DND-41 (cell line): Measurements from ENCODE around the gene PTPRN2.

Experiments used
- ATAC-seq: fragments of 200-7000 bp; cut with Tn5 transposase; 3 replicates; pipeline ENCODE4 v1.9.1; 2021; ENCODE audit warnings: low read depth; ENCODE audit not compliant: insufficient read depth
- DNase-seq: peaks from one replicate; pipeline ENCODE4 v3.0.0-alpha.2; 2020
- H2AFZ ChIP-seq: 2 replicates; pipeline ENCODE4 v1.6.0; 2012; ENCODE audit warnings: low read depth, low read length
- H3K27ac ChIP-seq: 2 replicates; pipeline ENCODE4 v1.5.1; 2012; ENCODE audit warnings: low read length, inconsistent platforms
- H3K27me3 ChIP-seq: fragments of 200-600 bp; sonication (generic); 2 replicates; pipeline ENCODE4 v1.6.0; 2012; ENCODE audit warnings: low read length, mild to moderate bottlenecking, inconsistent platforms; ENCODE audit not compliant: insufficient read depth, poor library complexity
- H3K36me3 ChIP-seq: 2 replicates; pipeline ENCODE4 v1.5.1; 2012; ENCODE audit warnings: low read length, inconsistent platforms; ENCODE audit not compliant: insufficient read depth
- H3K4me1 ChIP-seq: 2 replicates; pipeline ENCODE4 v1.5.1; 2012; ENCODE audit warnings: mild to moderate bottlenecking, low read length; ENCODE audit not compliant: insufficient read depth
- H3K4me2 ChIP-seq: 2 replicates; pipeline ENCODE4 v1.6.0; 2012; ENCODE audit warnings: mild to moderate bottlenecking, moderate library complexity, low read length, inconsistent platforms; ENCODE audit not compliant: insufficient read depth
- H3K4me3 ChIP-seq, 2 experiments: fragments of 200-600 bp in 1 of 2; shearing (Covaris generic) in 1 of 2; 2 replicates each; pipeline ENCODE4 v1.5.1; 2012 to 2016; ENCODE audit warnings: inconsistent platforms in 2 of 2, low read length in 2 of 2, mild to moderate bottlenecking in 2 of 2, low read depth in 1 of 2, moderate library complexity in 1 of 2
- H3K79me2 ChIP-seq: 2 replicates; pipeline ENCODE4 v1.6.0; 2012; ENCODE audit warnings: low read length, inconsistent platforms; ENCODE audit not compliant: insufficient read depth
- H3K9ac ChIP-seq: 2 replicates; pipeline ENCODE4 v1.6.0; 2012; ENCODE audit warnings: low read depth, mild to moderate bottlenecking, inconsistent platforms, low read length, moderate library complexity
- H3K9me3 ChIP-seq: 2 replicates; pipeline ENCODE4 v1.5.1; 2012; ENCODE audit warnings: low read length, moderate library complexity, mild to moderate bottlenecking, inconsistent platforms; ENCODE audit not compliant: insufficient read depth, severe bottlenecking
- H4K20me1 ChIP-seq: 2 replicates; pipeline ENCODE4 v1.6.0; 2012; ENCODE audit warnings: low read length; ENCODE audit not compliant: insufficient read depth
- EZH2 ChIP-seq: IDR thresholded peaks from 3 replicates; pipeline ENCODE4 v1.6.1; 2012; ENCODE audit warnings: borderline replicate concordance, low read depth, mild to moderate bottlenecking, moderate library complexity, low read length, inconsistent platforms; ENCODE audit not compliant: severe bottlenecking
- TF ChIP-seq, protein P1 (sequence below): IDR thresholded peaks from 2 replicates; pipeline ENCODE4 v1.5.1; 2012; ENCODE audit warnings: borderline replicate concordance, low read length, moderate library complexity, mild to moderate bottlenecking; ENCODE audit not compliant: poor library complexity, severe bottlenecking; ENCODE audit errors: extremely low read depth

Gene PTPRN2

DNA sequence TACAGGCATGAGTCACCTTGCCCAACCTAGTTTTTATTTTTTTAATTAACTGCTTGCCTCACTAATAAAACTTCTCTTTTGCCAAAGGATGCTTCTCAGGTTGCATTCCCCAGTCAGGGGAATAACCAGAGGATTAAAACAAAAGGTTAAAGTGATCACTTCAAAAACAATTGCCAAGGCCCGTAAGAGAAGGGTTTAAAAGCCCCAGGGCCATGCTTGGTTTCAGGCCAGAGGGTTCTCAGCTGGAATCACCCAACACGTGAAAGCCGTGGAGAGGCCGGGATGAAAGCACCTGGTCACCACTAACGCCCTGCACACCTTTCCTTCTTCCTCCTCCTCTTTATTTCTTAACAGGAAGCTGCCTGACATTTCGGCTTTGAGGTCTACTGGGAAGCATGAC lies 587.5 kb downstream of the PTPRN2 start:
- no peaks in the 10 kb centered on the region for H3K4me1 ChIP-seq
- TF ChIP-seq EZH2, result no peak
- no peak overlapping the region for H3K4me3 ChIP-seq
- H3K27me3 ChIP-seq, result no peaks in the 10 kb centered on the region
- H3K4me2 ChIP-seq, result no peak overlapping the region
- H3K79me2 ChIP-seq, result no peaks in the 10 kb centered on the region
- no peak overlapping the region for H3K27ac ChIP-seq
- ATAC-seq, result no peak
- H3K9ac ChIP-seq, result no peak overlapping the region
- no peaks in the 10 kb centered on the region for H3K9me3 ChIP-seq
- 0 out of 2 replicates have a peak, but pooled peaks cover 4% of the 10 kb centered on the region for H4K20me1 ChIP-seq
- H3K36me3 ChIP-seq, result no peaks in the 10 kb centered on the region
- DNase-seq, result no peak
- H2AFZ ChIP-seq, result no peak overlapping the region

GRCh38 chr7:157998884-157999552 lies 588.6 kb downstream of the PTPRN2 start:
- no peaks in the 10 kb centered on the region for H3K9me3 ChIP-seq
- TF ChIP-seq, protein P1, sequence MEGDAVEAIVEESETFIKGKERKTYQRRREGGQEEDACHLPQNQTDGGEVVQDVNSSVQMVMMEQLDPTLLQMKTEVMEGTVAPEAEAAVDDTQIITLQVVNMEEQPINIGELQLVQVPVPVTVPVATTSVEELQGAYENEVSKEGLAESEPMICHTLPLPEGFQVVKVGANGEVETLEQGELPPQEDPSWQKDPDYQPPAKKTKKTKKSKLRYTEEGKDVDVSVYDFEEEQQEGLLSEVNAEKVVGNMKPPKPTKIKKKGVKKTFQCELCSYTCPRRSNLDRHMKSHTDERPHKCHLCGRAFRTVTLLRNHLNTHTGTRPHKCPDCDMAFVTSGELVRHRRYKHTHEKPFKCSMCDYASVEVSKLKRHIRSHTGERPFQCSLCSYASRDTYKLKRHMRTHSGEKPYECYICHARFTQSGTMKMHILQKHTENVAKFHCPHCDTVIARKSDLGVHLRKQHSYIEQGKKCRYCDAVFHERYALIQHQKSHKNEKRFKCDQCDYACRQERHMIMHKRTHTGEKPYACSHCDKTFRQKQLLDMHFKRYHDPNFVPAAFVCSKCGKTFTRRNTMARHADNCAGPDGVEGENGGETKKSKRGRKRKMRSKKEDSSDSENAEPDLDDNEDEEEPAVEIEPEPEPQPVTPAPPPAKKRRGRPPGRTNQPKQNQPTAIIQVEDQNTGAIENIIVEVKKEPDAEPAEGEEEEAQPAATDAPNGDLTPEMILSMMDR, result no peak
- H3K9ac ChIP-seq, result no peak overlapping the region
- no peaks in the 10 kb centered on the region for H3K27me3 ChIP-seq
- H2AFZ ChIP-seq, result no peak overlapping the region
- no peaks in the 10 kb centered on the region for H3K4me1 ChIP-seq
- H3K36me3 ChIP-seq, result no peaks in the 10 kb centered on the region
- H3K79me2 ChIP-seq, result no peaks in the 10 kb centered on the region
- H3K4me3 ChIP-seq, result no peak overlapping the region
- H3K4me2 ChIP-seq, result no peak overlapping the region
- DNase-seq (no peak), ATAC-seq (no peak)
- H3K27ac ChIP-seq, result no peak overlapping the region
- 0 out of 2 replicates have a peak, but pooled peaks cover 4% of the 10 kb centered on the region for H4K20me1 ChIP-seq

- Histone ChIP-seq H3K9me3 (no peaks in the 10 kb centered on the region), H3K4me1 (no peaks in the 10 kb centered on the region), H2AFZ (no peak overlapping the region), H3K36me3 (no peaks in the 10 kb centered on the region), H3K4me2 (no peak overlapping the region), H3K4me3 (no peak overlapping the region), H3K27ac (no peak overlapping the region), H3K27me3 (no peaks in the 10 kb centered on the region), H4K20me1 (0 out of 2 replicates have a peak, but pooled peaks cover 4% of the 10 kb centered on the region), H3K79me2 (no peaks in the 10 kb centered on the region), H3K9ac (no peak overlapping the region)
- ATAC-seq, result no peak
- TF ChIP-seq EZH2, result no peak
- TF ChIP-seq, protein P1, result no peak
- no peak for DNase-seq
Measured at GRCh38 chr7:157997471-157997870, 590.2 kb downstream of the PTPRN2 start.

GRCh38 chr7:157997080-157997440 lies 590.6 kb downstream of the PTPRN2 start:
- TF ChIP-seq, protein P1, result no peak
- no peaks in the 10 kb centered on the region for H3K4me1 ChIP-seq
- ATAC-seq, result no peak
- no peak overlapping the region for H3K4me2 ChIP-seq
- no peak overlapping the region for H3K27ac ChIP-seq
- H3K27me3 ChIP-seq, result no peaks in the 10 kb centered on the region
- no peaks in the 10 kb centered on the region for H3K36me3 ChIP-seq
- H2AFZ ChIP-seq, result no peak overlapping the region
- DNase-seq, result no peak
- H4K20me1 ChIP-seq, result 0 out of 2 replicates have a peak, but pooled peaks cover 4% of the 10 kb centered on the region
- no peaks in the 10 kb centered on the region for H3K79me2 ChIP-seq
- H3K4me3 ChIP-seq, result no peak overlapping the region
- no peaks in the 10 kb centered on the region for H3K9me3 ChIP-seq
- no peak overlapping the region for H3K9ac ChIP-seq
